Mesendoderm (in vitro differentiated cells): Measurements from ENCODE around the gene P2RX3.

Source experiments
- DNase-seq: peaks from one replicate; pipeline ENCODE4 v3.0.0; 2013
- H2AK5ac ChIP-seq: 2 replicates; pipeline ENCODE4 v1.6.1; 2013; ENCODE audit warnings: low read length, inconsistent platforms
- H2BK120ac ChIP-seq: 2 replicates; pipeline ENCODE4 v1.6.1; 2013; ENCODE audit warnings: low read depth, mild to moderate bottlenecking, low read length, moderate library complexity, mixed read lengths
- H2BK15ac ChIP-seq: replicated peaks from 2 replicates; pipeline ENCODE4 v1.6.1; 2013; ENCODE audit warnings: low read depth, mild to moderate bottlenecking, moderate library complexity
- H2BK5ac ChIP-seq: 2 replicates; pipeline ENCODE4 v1.6.1; 2013; ENCODE audit warnings: low read length, inconsistent platforms
- H3K18ac ChIP-seq: 2 replicates; pipeline ENCODE4 v1.6.1; 2013; ENCODE audit warnings: mild to moderate bottlenecking, low read length, mixed read lengths
- H3K23ac ChIP-seq: one replicate; pipeline ENCODE4 v1.6.1; 2013; ENCODE audit warnings: low read length
- H3K27ac ChIP-seq: 2 replicates; pipeline ENCODE4 v1.5.1; 2013; ENCODE audit warnings: low read depth, mild to moderate bottlenecking, inconsistent platforms, low read length, moderate library complexity
- H3K27me3 ChIP-seq: 2 replicates; pipeline ENCODE4 v1.6.1; 2013; ENCODE audit warnings: low read length, control low read depth, mild to moderate bottlenecking, inconsistent platforms; ENCODE audit not compliant: insufficient read depth, poor library complexity
- H3K36me3 ChIP-seq: 2 replicates; pipeline ENCODE4 v1.6.1; 2013; ENCODE audit warnings: low read length, inconsistent platforms; ENCODE audit not compliant: control insufficient read depth, insufficient read depth
- H3K4ac ChIP-seq: one replicate; pipeline ENCODE4 v1.6.1; 2013; ENCODE audit warnings: low read depth, mild to moderate bottlenecking, low read length, moderate library complexity
- H3K4me1 ChIP-seq: 2 replicates; pipeline ENCODE4 v1.6.1; 2013; ENCODE audit warnings: low read depth, low read length, inconsistent platforms; ENCODE audit not compliant: control insufficient read depth
- H3K4me2 ChIP-seq: 2 replicates; pipeline ENCODE4 v1.6.1; 2013; ENCODE audit warnings: low read length
- H3K4me3 ChIP-seq: 2 replicates; pipeline ENCODE4 v1.5.1; 2013; ENCODE audit warnings: mild to moderate bottlenecking, low read length
- H3K56ac ChIP-seq: one replicate; pipeline ENCODE4 v1.6.1; 2013; ENCODE audit warnings: low read length
- H3K79me1 ChIP-seq: 2 replicates; pipeline ENCODE4 v1.6.1; 2013; ENCODE audit warnings: low read length, inconsistent platforms
- H3K79me2 ChIP-seq: 2 replicates; pipeline ENCODE4 v1.6.1; 2013; ENCODE audit warnings: mild to moderate bottlenecking, low read length; ENCODE audit not compliant: control insufficient read depth, insufficient read depth
- H3K9ac ChIP-seq: 2 replicates; pipeline ENCODE4 v1.6.1; 2013; ENCODE audit warnings: low read length, inconsistent platforms
- H4K5ac ChIP-seq: one replicate; pipeline ENCODE4 v1.6.1; 2013; ENCODE audit warnings: low read length
- H4K8ac ChIP-seq: one replicate; pipeline ENCODE4 v1.6.1; 2013; ENCODE audit warnings: low read depth, mild to moderate bottlenecking, control low read depth, low read length, moderate library complexity
- WGBS: extraction: QIAGEN DNeasy Blood & Tissue Kit; methylation state at CpG from one replicate; pipeline ENCODE4 v1.1.7; 2013; ENCODE audit warnings: low lambda C conversion rate, missing lambda C conversion rate; ENCODE audit not compliant: insufficient coverage; ENCODE audit errors: extremely low coverage; 5-methylcytosine and 5-hydroxymethylcytosine counted together

Gene P2RX3

DNA sequence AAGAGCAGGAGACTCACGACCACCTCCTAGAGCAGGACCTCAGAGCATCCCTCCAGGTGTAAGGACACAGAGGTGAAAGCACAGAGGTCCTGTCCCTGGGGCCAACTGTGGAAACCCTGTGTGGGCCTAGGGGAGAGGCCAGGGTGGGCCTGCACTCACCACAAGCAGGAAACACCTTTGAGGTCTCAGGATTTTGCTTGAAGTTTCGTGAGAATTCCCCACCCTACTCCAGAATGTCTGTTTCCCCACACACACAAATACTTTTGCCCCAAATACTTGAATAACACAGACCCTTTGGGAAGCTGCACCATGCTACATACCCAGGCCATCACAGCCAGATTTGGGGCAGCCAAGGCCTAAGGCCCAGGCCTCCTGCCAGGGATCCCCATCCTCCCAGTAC is 70.6 kb downstream of the P2RX3 start:
- Histone ChIP-seq H4K8ac (no peak overlapping the region), H3K36me3 (no peaks in the 10 kb centered on the region), H2BK15ac (no peak overlapping the region), H3K23ac (no peak overlapping the region), H3K27ac (no peak overlapping the region), H3K4ac (no peak overlapping the region), H3K56ac (no peak overlapping the region), H3K79me2 (no peaks in the 10 kb centered on the region), H3K27me3 (no peaks in the 10 kb centered on the region), H2AK5ac (no peak overlapping the region), H3K4me3 (no peak overlapping the region), H3K18ac (no peak overlapping the region), H3K79me1 (no peaks in the 10 kb centered on the region), H3K4me1 (no peaks in the 10 kb centered on the region), H3K4me2 (no peak overlapping the region), H3K9ac (no peak overlapping the region), H2BK120ac (no peak overlapping the region), H2BK5ac (no peak overlapping the region), H4K5ac (no peak overlapping the region)
- WGBS, result no CpG with 5 or more reads among the region's 2 CpGs
- DNase-seq, result no peak

DNA sequence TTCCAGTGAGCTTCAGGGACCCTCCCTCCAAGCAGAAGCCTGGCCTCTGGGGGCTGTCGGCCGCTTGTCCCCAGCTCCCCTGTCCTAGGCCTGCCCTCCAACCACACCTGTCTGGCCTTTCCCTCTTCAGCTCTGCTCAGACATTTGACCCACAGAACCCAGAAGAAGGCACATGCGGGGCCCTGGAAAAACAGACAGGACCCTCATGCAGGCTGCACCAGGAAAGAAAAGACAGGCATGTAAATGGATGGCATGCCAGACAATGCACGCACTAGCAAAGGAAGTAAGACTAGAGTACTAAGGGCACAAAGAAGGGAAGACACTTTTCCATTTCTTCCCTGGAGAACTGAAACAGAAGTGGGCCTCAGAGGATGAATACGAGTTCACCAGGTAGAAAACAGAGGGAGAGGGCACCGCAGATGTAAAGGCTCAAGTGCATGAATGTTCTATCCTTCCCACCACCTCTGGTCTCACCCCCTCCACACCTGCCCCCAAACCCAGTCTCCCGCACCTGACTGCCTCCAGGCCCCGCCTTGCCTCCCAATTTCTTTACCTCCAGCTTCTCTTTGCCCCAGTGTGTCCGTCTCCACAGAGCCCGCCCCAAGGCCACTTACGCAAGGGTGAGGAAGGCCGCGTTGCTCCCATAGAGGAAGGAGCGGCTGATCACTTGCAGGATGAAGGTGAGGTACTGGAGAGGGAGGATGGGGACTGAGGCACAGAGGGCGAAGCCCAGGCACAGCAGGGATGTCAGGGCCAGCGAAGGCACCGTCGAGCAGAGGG is 71.4 kb downstream of the P2RX3 start:
- DNase-seq, result no peak
- no peak overlapping the region for H2BK15ac ChIP-seq
- H3K4me1 ChIP-seq, result no peaks in the 10 kb centered on the region
- no peak overlapping the region for H3K4me3 ChIP-seq
- no peak overlapping the region for H3K18ac ChIP-seq
- H2BK120ac ChIP-seq, result no peak overlapping the region
- H3K4ac ChIP-seq, result no peak overlapping the region
- H4K8ac ChIP-seq, result no peak overlapping the region
- H3K9ac ChIP-seq, result no peak overlapping the region
- H2BK5ac ChIP-seq, result no peak overlapping the region
- no peak overlapping the region for H3K4me2 ChIP-seq
- no CpG with 5 or more reads among the region's 18 CpGs for WGBS
- H3K27ac ChIP-seq, result no peak overlapping the region
- no peak overlapping the region for H2AK5ac ChIP-seq
- H3K79me2 ChIP-seq, result no peaks in the 10 kb centered on the region
- no peaks in the 10 kb centered on the region for H3K36me3 ChIP-seq
- H4K5ac ChIP-seq, result no peak overlapping the region
- no peak overlapping the region for H3K56ac ChIP-seq
- H3K27me3 ChIP-seq, result no peaks in the 10 kb centered on the region
- H3K23ac ChIP-seq, result no peak overlapping the region
- H3K79me1 ChIP-seq, result no peaks in the 10 kb centered on the region

DNA sequence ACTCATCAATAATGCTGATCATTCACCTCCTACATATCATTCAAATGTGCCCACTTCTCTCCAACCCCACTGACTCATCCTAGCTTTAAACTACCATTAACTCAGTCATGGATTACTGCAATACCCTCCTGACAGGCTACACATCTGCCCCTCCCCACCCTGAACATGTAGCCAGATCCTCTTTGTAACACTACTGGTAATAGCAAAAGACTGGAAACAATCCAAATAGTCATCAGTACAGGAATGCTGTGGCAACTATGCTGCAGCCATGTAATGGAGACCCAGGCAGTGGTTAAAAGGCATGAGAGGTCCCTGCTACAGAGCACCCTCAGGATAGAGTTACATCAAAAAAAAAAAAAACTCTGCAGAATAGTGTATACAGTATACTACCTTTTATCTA is 72.1 kb downstream of the P2RX3 start:
- no peak overlapping the region for H3K56ac ChIP-seq
- no peaks in the 10 kb centered on the region for H3K79me2 ChIP-seq
- no peak overlapping the region for H3K27ac ChIP-seq
- no peak overlapping the region for H3K4me2 ChIP-seq
- H3K79me1 ChIP-seq, result no peaks in the 10 kb centered on the region
- no peak overlapping the region for H3K4ac ChIP-seq
- no peak overlapping the region for H3K23ac ChIP-seq
- no peak overlapping the region for H2BK15ac ChIP-seq
- no peak for DNase-seq
- H3K27me3 ChIP-seq, result no peaks in the 10 kb centered on the region
- H4K5ac ChIP-seq, result no peak overlapping the region
- H2BK5ac ChIP-seq, result no peak overlapping the region
- no peaks in the 10 kb centered on the region for H3K4me1 ChIP-seq
- peaks cover 5% of the 10 kb centered on the region for H3K36me3 ChIP-seq
- H2BK120ac ChIP-seq, result no peak overlapping the region
- no peak overlapping the region for H3K18ac ChIP-seq
- H4K8ac ChIP-seq, result no peak overlapping the region
- no peak overlapping the region for H2AK5ac ChIP-seq
- H3K4me3 ChIP-seq, result no peak overlapping the region
- no peak overlapping the region for H3K9ac ChIP-seq

DNA sequence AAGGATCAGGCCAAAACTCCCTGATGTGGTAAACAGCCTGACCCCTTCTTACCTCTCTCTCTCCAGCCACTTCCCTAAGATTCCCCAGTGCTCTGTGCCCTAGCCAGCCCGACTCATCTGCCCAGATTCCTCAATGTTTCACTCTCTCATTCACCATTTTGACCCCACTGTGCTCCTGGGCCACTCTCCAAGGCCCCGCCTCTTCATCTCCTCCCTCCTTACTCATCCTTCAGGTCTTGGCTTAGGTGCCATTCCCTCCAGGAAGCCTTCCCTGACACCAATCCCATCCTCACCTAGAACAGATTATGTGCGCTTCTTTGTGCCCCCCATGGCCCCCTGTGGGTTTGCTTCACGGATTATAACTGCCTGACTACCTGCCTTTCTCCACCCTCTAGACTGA is 75.5 kb downstream of the P2RX3 start:
- Histone ChIP-seq H3K23ac (no peak overlapping the region), H3K79me2 (no peaks in the 10 kb centered on the region), H2BK120ac (no peak overlapping the region), H2BK5ac (no peak overlapping the region), H3K4me2 (no peak overlapping the region), H3K4me3 (no peak overlapping the region), H3K36me3 (peaks cover 13% of the 10 kb centered on the region), H3K4ac (no peak overlapping the region), H2BK15ac (no peak overlapping the region), H3K9ac (no peak overlapping the region), H4K5ac (no peak overlapping the region), H2AK5ac (no peak overlapping the region), H3K79me1 (no peaks in the 10 kb centered on the region), H3K56ac (no peak overlapping the region), H3K18ac (no peak overlapping the region), H3K4me1 (no peaks in the 10 kb centered on the region), H3K27me3 (no peaks in the 10 kb centered on the region), H4K8ac (no peak overlapping the region), H3K27ac (no peak overlapping the region)
- DNase-seq, result no peak
- no CpG with 5 or more reads among the region's 4 CpGs for WGBS

DNA sequence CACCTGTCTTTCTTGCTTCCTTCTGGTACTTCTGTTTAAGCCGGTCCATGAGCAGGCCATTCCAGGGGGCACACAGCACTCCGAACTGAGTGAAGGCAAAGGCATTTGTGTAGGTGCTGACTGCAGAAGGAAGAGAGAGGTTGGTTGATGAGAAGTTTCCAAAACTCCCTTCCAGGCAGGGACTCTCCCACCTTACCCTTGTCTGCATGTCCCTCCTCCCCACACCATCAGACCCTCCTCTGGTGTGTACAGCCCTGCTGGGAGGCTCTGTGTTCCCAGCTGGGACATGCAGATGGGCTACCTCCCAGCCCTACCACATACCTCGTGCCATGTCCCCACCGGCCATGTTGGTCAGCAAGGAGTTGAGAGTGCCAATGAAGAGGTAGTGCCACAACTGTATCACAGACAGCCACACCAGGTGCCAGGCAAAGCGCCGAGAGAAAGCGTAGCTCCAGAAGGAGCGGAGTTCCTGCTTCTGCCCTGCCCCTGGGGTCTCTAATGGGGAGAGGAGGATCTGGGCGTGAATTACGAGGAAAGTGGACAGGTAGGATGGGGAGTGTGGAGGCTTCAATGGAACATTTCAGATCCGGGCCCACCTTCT is 76.6 kb downstream of the P2RX3 start:
- Histone ChIP-seq H3K79me2 (no peaks in the 10 kb centered on the region), H2AK5ac (no peak overlapping the region), H3K9ac (no peak overlapping the region), H3K56ac (no peak overlapping the region), H3K27me3 (no peaks in the 10 kb centered on the region), H3K79me1 (no peaks in the 10 kb centered on the region), H3K4me1 (no peaks in the 10 kb centered on the region), H3K18ac (no peak overlapping the region), H3K36me3 (peaks cover 13% of the 10 kb centered on the region), H3K4ac (no peak overlapping the region), H2BK120ac (no peak overlapping the region), H3K23ac (no peak overlapping the region), H3K4me3 (no peak overlapping the region), H2BK15ac (no peak overlapping the region), H2BK5ac (no peak overlapping the region), H4K8ac (no peak overlapping the region), H3K27ac (no peak overlapping the region), H3K4me2 (no peak overlapping the region), H4K5ac (no peak overlapping the region)
- no peak for DNase-seq
- no CpG with 5 or more reads among the region's 11 CpGs for WGBS

DNA sequence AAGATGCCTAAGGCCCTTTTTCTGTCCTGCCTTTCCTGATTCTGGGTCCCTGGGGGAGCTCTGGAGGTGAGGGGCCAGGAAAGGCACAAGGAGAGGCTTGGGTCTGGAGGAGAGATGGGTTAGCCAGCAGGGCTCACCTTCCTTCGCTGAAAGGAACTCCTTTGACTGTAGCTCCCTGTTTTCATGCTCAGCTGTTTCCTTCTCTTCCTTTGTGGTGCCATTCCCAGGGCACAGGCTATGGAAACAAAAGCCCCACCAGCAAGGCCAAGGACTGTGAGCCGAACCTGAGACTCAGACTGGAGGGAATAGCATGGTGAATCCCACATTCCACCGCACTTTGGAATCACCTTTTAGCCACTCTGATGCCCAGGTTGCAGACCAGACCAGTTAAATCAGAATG is 78.3 kb downstream of the P2RX3 start:
- Histone ChIP-seq H3K36me3 (peaks cover 15% of the 10 kb centered on the region), H4K5ac (no peak overlapping the region), H3K9ac (no peak overlapping the region), H3K79me2 (no peaks in the 10 kb centered on the region), H2BK5ac (no peak overlapping the region), H3K4me2 (no peak overlapping the region), H3K27ac (no peak overlapping the region), H3K4me1 (no peaks in the 10 kb centered on the region), H2AK5ac (no peak overlapping the region), H2BK120ac (no peak overlapping the region), H2BK15ac (no peak overlapping the region), H3K56ac (no peak overlapping the region), H3K18ac (no peak overlapping the region), H3K23ac (no peak overlapping the region), H3K4ac (no peak overlapping the region), H3K27me3 (no peaks in the 10 kb centered on the region), H3K4me3 (no peak overlapping the region), H4K8ac (no peak overlapping the region), H3K79me1 (no peaks in the 10 kb centered on the region)
- DNase-seq, result no peak
- WGBS, result no CpG with 5 or more reads among the region's 3 CpGs
